K562 (cell line): Measurements from ENCODE around the gene PRR11. TPM values are rescaled to one million over a fixed set of nuclear protein-coding genes. Genes with fewer than 3 reads are reported as not detected.

ENCODE experiments used
- ARID3B ChIP-seq: fragments of 250-450 bp; sonication (Bioruptor Pico); IDR thresholded peaks from 2 replicates; pipeline ENCODE4 v1.4.0; 2020; ENCODE audit warnings: borderline replicate concordance
- ATF7 ChIP-seq: fragments of 450-650 bp; IDR thresholded peaks from 2 replicates; pipeline ENCODE4 v1.7.1; 2014; ENCODE audit warnings: mild to moderate bottlenecking, moderate library complexity
- CREB3 ChIP-seq: fragments of 450-650 bp; conservative IDR thresholded peaks from 2 replicates; pipeline ENCODE4 v1.6.1; 2016; ENCODE audit warnings: missing genetic modification characterization, low read depth, mild to moderate bottlenecking, missing compliant biosample characterization, moderate library complexity
- ERF ChIP-seq: fragments of 450-650 bp; formaldehyde crosslinking; IDR thresholded peaks from 2 replicates; pipeline ENCODE4 v1.4.0; 2020; ENCODE audit warnings: mild to moderate bottlenecking, mixed read lengths
- FOXA3 ChIP-seq, 2 experiments: fragments of 450-650 bp in 1 of 2; sonication (generic) in 1 of 2; formaldehyde crosslinking; IDR thresholded peaks in 1 of 2; conservative IDR thresholded peaks in 1 of 2; 2 replicates each; pipeline versions ENCODE4 v1.4.0 to v1.8.0; 2020 to 2022; ENCODE audit warnings: mild to moderate bottlenecking in 2 of 2, missing genetic modification reagents in 1 of 2
- FOXP4 ChIP-seq: sonication (generic); formaldehyde crosslinking; IDR thresholded peaks from 2 replicates; pipeline ENCODE4 v1.8.0; 2022; ENCODE audit warnings: mild to moderate bottlenecking, missing genetic modification reagents, borderline replicate concordance
- GATAD2A ChIP-seq: fragments of 450-650 bp; IDR thresholded peaks from 2 replicates; pipeline ENCODE4 v1.6.1; 2017
- HDAC1 ChIP-seq, 2 experiments: fragments of 450-650 bp; IDR thresholded peaks; 2 replicates each; pipeline ENCODE4 v1.6.1; 2016 to 2017; ENCODE audit warnings: inconsistent platforms in 1 of 2, mild to moderate bottlenecking in 1 of 2, moderate library complexity in 1 of 2
- LARP7 ChIP-seq: fragments of 450-650 bp; IDR thresholded peaks from 2 replicates; pipeline ENCODE4 v1.6.1; 2016
- NCOA2 ChIP-seq, 2 experiments: fragments of 450-650 bp; IDR thresholded peaks; 2 replicates each; pipeline ENCODE4 v1.6.1; 2018; ENCODE audit warnings: mild to moderate bottlenecking in 2 of 2, moderate library complexity in 1 of 2; ENCODE audit not compliant: partially characterized antibody in 2 of 2
- SIN3B ChIP-seq: fragments of 450-650 bp; IDR thresholded peaks from 2 replicates; pipeline ENCODE4 v1.6.1; 2017; ENCODE audit warnings: low read depth, mild to moderate bottlenecking, moderate library complexity
- SPI1 ChIP-seq: IDR thresholded peaks from 2 replicates; pipeline ENCODE4 v1.6.1; 2011; ENCODE audit warnings: low read depth, low read length, control low read depth, borderline replicate concordance
- XRCC4 ChIP-seq: IDR thresholded peaks from one replicate; pipeline ENCODE4 v1.6.1; 2011; ENCODE audit not compliant: insufficient read depth, insufficient read length; ENCODE audit errors: extremely low read depth
- ZC3H11A ChIP-seq: IDR thresholded peaks from 2 replicates; pipeline ENCODE4 v1.6.1; 2012; ENCODE audit warnings: low read depth, low read length, improper control_type of control experiment
- ZNF239 ChIP-seq: fragments of 250-450 bp; sonication (Bioruptor Pico); IDR thresholded peaks from 2 replicates; pipeline ENCODE4 v1.4.0; 2020; ENCODE audit warnings: mild to moderate bottlenecking
- polyA plus RNA-seq, 8 experiments: library from polyadenylated mRNA; depleted of rRNA in 4 of 8; stranded (reverse) in 5 of 8; unstranded in 3 of 8; fragments of >200 nt; fragmentation: Nextera tagmentation in 2 of 8; fragmentation: Illumina TruSeq in 1 of 8; extraction: Ambion mirVana in 2 of 8; extraction: Trizol in 1 of 8; gene quantifications; 2 replicates each; pipeline versions ENCODE4 v1.2.1 to v1.2.3, GENCODE V29; 2011 to 2014; ENCODE audit warnings: inconsistent platforms in 1 of 8, missing spikeins in 1 of 8
- total RNA-seq, 7 experiments: library from RNA; depleted of rRNA in 6 of 7; stranded (reverse); fragments of >200 nt in 6 of 7; fragmentation: Illumina TruSeq in 2 of 7; extraction: Trizol in 2 of 7; gene quantifications; 2 replicates each; pipeline versions ENCODE4 v1.2.1 to v1.2.3, GENCODE V29; 2011 to 2021; ENCODE audit warnings: low replicate concordance in 1 of 7
- TF ChIP-seq, protein P1 (sequence below): sonication (generic); formaldehyde crosslinking; IDR thresholded peaks from 2 replicates; pipeline ENCODE4 v1.9.0; 2022; ENCODE audit warnings: mild to moderate bottlenecking, missing genetic modification reagents
- TF ChIP-seq, protein P2 (sequence below): fragments of 250-450 bp; sonication (Bioruptor Pico); IDR thresholded peaks from 2 replicates; pipeline ENCODE4 v1.8.0; 2022; ENCODE audit warnings: inconsistent platforms

PRR11 gene
- total and polyA plus RNA-seq, 9 of the 15 experiments (the other 6 are each of a cell fraction or from before 2014, with no cell fraction given) = 13.3 to 75.2 (median 46.4) TPM

GRCh38 chr17:59155439-59156177 lies at the start of gene PRR11 (continued):
- peak in 1 of 2 experiments; percentile 92; a peak in 2 of 4 replicates for TF ChIP-seq HDAC1 (IDR thresholded peaks at IDR 0.05)
- peak; percentile 69; the same call in 1 of the 2 replicates for TF ChIP-seq SPI1
- no peak for TF ChIP-seq SIN3B
- no peak for TF ChIP-seq NCOA2 (IDR thresholded peaks at IDR 0.05; ENCODE audit: partially characterized antibody in 2 of 2)
- TF ChIP-seq ARID3B (CRISPR knock-in tag) = no peak
- TF ChIP-seq, protein P1, sequence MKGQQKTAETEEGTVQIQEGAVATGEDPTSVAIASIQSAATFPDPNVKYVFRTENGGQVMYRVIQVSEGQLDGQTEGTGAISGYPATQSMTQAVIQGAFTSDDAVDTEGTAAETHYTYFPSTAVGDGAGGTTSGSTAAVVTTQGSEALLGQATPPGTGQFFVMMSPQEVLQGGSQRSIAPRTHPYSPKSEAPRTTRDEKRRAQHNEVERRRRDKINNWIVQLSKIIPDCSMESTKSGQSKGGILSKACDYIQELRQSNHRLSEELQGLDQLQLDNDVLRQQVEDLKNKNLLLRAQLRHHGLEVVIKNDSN (CRISPR knock-in tag) = no peak
- peak; percentile 61; the same call in 1 of the 2 replicates for TF ChIP-seq ATF7
- TF ChIP-seq LARP7 = no peak
- TF ChIP-seq ZC3H11A = no peak
- no peak for TF ChIP-seq GATAD2A
- TF ChIP-seq ZNF239 (CRISPR knock-in tag) = no peak
- TF ChIP-seq ERF (CRISPR knock-in tag) = no peak
- TF ChIP-seq FOXA3 (CRISPR knock-in tag; conservative IDR thresholded peaks at IDR 0.05 in 1 of 2, IDR thresholded peaks at IDR 0.05 in 1 of 2) = no peak
- TF ChIP-seq XRCC4 = no peak
- TF ChIP-seq CREB3 (tag) = no peak
- TF ChIP-seq, protein P2, sequence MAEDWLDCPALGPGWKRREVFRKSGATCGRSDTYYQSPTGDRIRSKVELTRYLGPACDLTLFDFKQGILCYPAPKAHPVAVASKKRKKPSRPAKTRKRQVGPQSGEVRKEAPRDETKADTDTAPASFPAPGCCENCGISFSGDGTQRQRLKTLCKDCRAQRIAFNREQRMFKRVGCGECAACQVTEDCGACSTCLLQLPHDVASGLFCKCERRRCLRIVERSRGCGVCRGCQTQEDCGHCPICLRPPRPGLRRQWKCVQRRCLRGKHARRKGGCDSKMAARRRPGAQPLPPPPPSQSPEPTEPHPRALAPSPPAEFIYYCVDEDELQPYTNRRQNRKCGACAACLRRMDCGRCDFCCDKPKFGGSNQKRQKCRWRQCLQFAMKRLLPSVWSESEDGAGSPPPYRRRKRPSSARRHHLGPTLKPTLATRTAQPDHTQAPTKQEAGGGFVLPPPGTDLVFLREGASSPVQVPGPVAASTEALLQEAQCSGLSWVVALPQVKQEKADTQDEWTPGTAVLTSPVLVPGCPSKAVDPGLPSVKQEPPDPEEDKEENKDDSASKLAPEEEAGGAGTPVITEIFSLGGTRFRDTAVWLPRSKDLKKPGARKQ (CRISPR knock-in tag) = no peak
- no peak for TF ChIP-seq FOXP4 (CRISPR knock-in tag)
